Measurements from ENCODE around the gene ZNF507.

DNA sequence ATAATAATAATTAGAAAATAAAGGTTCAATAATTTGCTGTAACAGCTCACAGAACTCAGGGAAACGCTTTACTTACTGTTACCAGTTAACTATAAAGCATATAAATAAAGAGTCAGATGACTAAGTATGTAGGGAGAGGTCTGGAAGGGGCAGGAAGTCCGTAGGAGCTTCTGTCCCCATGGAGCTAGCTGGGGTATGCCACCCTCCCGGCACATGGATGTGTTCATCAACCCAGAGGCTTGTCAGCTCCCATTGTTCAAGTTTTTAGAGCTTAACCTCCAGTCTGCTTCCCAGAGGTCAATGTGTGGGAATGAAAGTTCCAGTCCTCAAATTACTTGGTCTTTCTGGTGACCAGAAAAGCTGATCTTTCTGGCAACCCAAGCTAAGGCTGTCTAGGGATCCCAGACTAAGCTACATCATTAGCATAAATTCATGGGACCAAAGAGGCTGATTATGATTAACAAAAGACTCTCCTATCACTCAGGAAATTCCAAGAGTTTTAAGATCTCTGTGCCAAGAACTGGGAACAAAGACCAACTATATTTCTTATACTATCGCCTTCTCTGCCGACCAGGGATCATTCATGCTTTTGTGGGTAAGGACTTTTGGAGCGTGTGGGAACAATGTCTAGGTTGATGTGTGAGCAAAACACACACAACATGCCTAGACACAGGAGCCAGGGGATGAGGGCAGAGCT, 31.7 kb upstream of the ZNF507 start:
- TF ChIP-seq POLR2A (IDR thresholded peaks at IDR 0.05) (no peak), CTCF (IDR thresholded peaks at IDR 0.05) (no peak)
